Psoas muscle (tissue), 8 donors: Measurements from ENCODE around the gene TBX2. TPM values are rescaled to one million over a fixed set of nuclear protein-coding genes. Genes with fewer than 3 reads are reported as not detected.

Experiments
- ATAC-seq, 4 donors: fragments of 200-7000 bp; cut with Tn5 transposase; one replicate each; pipeline ENCODE4 v1.9.1; 2020; ENCODE audit warnings: moderate library complexity in 3 of 4, mild to moderate bottlenecking in 2 of 4
- DNase-seq, 2 donors: peaks; one replicate each; pipeline ENCODE4 v3.0.0-alpha.2; 2020
- H3K27ac ChIP-seq: fragments of 200-600 bp; one replicate; pipeline ENCODE4 v1.8.0; 2022
- H3K27me3 ChIP-seq, 3 donors: fragments of 200-600 bp in 1 of 3; one replicate each; pipeline versions ENCODE4 v1.6.1 to v1.8.0; 2013 to 2022; ENCODE audit warnings: low read length in 2 of 3, mild to moderate bottlenecking in 2 of 3, moderate library complexity in 1 of 3; ENCODE audit not compliant: insufficient read depth in 3 of 3
- H3K36me3 ChIP-seq, 2 donors: fragments of 200-600 bp in 1 of 2; one replicate each; pipeline versions ENCODE4 v1.6.1 to v1.8.0; 2013 to 2022; ENCODE audit warnings: low read depth in 1 of 2, mild to moderate bottlenecking in 1 of 2, moderate library complexity in 1 of 2; ENCODE audit not compliant: insufficient read depth in 1 of 2
- H3K4me1 ChIP-seq: fragments of 200-600 bp; one replicate; pipeline ENCODE4 v1.8.0; 2022
- H3K4me3 ChIP-seq: fragments of 200-600 bp; one replicate; pipeline ENCODE4 v1.8.0; 2022; ENCODE audit warnings: mild to moderate bottlenecking
- H3K9me3 ChIP-seq: fragments of 200-600 bp; one replicate; pipeline ENCODE4 v1.8.0; 2022
- WGBS, 3 donors: extraction: QIAGEN DNeasy Blood & Tissue Kit; methylation state at CpG; one replicate each; pipeline versions ENCODE4 v1.1.6 to v1.1.7; 2013; 5-methylcytosine and 5-hydroxymethylcytosine counted together
- intact Hi-C, 2 donors: fragments of 100-400 bp; cut with DNase I; formaldehyde crosslinking; loops; one replicate each; pipeline versions ENCODE4 v1.11.0 to v1.14.2; 2022
- polyA plus RNA-seq, 3 donors: library from polyadenylated mRNA; stranded (reverse); fragments of 200-250 nt; gene quantifications; one replicate each; pipeline ENCODE4 v1.2.3, GENCODE V29; 2013
- total RNA-seq, 4 donors: library from RNA; stranded (reverse); fragmentation: NEBNext Ultra II Directional in 2 of 4; extraction: Animal tissue kit (Norgen Biotek cat#: 25700) in 2 of 4; gene quantifications; one replicate each; pipeline versions ENCODE4 v1.2.1 to v1.2.4, GENCODE V29; 2021 to 2023
- TF ChIP-seq, protein P1 (sequence below): fragments of 200-600 bp; IDR thresholded peaks from one replicate; pipeline ENCODE4 v1.8.0; 2022; ENCODE audit warnings: antibody characterized with exemption
- donor health status: healthy with polysubstance abuse.
- donor health status: DM: no; HTN: no; CAD: no; lungs with moderate emphysema.
- donor health status: Bipolar disorder and iron deficiency.
- donor health status: healthy.
- donor health status: DM: yes; HTN: yes; CAD: no.
- donor health status: DM: no; HTN: no; CAD: no.
- donor health status: DM: no; HTN: no; CAD: no.
- donor health status: DM: yes; HTN: yes; CAD: no.

The TBX2 gene
- total and polyA plus RNA-seq, 7 donors: 3.5 to 8.7 (median 6.3) TPM

DNA sequence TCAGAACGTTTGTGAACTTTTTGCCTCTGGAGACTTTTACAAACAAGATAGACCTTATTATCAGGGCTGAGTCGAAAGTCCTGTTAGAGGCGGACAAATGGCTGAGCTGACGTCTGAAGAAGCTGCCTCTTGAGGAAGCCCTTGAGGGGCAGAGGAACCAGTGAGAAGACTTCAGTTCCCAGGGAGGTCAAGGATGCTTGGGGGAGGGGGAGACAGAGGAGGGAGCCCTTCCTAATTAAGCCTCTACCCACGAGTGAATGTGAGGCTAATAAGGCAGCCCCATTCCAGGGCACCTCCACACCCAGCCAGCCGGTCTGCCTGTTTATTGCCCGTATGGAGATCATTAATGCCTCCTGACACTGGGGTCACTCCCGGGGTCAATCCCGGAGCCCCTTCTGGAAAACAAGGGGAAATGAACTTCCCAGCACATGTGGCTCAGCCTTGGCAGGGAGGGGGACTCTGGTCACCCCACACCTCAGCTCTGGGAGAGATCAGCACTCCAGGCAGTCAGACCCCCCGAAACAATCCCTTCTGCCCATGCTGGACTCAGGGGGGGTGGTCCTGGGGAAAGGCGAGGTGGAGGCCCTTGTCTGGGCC lies 43.3 kb downstream of the TBX2 start:
- H3K4me3 ChIP-seq: no peak overlapping the region
- DNase-seq (no peak), ATAC-seq (no peak)
- peaks cover 0 to 19% (median 2%) of the 10 kb centered on the region in 3 donors for H3K27me3 ChIP-seq
- TF ChIP-seq, protein P1, sequence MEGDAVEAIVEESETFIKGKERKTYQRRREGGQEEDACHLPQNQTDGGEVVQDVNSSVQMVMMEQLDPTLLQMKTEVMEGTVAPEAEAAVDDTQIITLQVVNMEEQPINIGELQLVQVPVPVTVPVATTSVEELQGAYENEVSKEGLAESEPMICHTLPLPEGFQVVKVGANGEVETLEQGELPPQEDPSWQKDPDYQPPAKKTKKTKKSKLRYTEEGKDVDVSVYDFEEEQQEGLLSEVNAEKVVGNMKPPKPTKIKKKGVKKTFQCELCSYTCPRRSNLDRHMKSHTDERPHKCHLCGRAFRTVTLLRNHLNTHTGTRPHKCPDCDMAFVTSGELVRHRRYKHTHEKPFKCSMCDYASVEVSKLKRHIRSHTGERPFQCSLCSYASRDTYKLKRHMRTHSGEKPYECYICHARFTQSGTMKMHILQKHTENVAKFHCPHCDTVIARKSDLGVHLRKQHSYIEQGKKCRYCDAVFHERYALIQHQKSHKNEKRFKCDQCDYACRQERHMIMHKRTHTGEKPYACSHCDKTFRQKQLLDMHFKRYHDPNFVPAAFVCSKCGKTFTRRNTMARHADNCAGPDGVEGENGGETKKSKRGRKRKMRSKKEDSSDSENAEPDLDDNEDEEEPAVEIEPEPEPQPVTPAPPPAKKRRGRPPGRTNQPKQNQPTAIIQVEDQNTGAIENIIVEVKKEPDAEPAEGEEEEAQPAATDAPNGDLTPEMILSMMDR: no peak
- no peaks in the 10 kb centered on the region for H3K9me3 ChIP-seq
- intact Hi-C loops: no loop called here
- H3K36me3 ChIP-seq: no peaks in the 10 kb centered on the region
- no peaks in the 10 kb centered on the region for H3K4me1 ChIP-seq
- no peak overlapping the region for H3K27ac ChIP-seq
- 51 to 55% (median 51%) methylated on average over 11 of the region's 11 CpGs for WGBS, 3 donors

DNA sequence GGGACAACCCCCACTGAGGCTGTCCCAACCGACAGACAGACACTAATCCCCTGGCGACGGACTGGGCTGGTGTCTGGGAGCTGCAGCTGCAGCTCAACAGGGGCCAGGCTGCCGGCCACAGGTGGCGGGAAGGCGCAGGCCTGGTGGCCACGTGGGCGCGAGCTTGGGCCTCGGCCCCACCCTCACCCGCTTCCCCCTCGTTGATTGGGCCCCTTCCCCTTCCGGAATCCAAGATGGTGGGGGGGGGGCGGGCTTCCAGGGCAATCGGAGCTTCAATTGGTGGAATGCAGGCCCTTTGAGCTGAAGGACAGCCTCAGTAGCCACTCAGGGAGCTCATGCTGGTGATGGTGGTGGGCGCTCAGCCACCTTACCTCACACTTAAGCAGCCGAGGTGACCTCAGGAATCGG lies 43.8 kb downstream of the TBX2 start:
- 39 to 69% (median 57%) methylated on average over 7 to 18 of the region's 18 CpGs for WGBS, 3 donors
- DNase-seq (peak in 1 of 2 donors; percentile 60), ATAC-seq (peak in 1 of 4 donors; percentile 45)
- Histone ChIP-seq H3K27me3 (peaks cover 0 to 19% (median 0%) of the 10 kb centered on the region in 3 donors), H3K4me3 (no peak overlapping the region), H3K4me1 (no peaks in the 10 kb centered on the region), H3K27ac (no peak overlapping the region), H3K9me3 (no peaks in the 10 kb centered on the region), H3K36me3 (no peaks in the 10 kb centered on the region)
- intact Hi-C loops: no loop called here
- TF ChIP-seq, protein P1: no peak

DNA sequence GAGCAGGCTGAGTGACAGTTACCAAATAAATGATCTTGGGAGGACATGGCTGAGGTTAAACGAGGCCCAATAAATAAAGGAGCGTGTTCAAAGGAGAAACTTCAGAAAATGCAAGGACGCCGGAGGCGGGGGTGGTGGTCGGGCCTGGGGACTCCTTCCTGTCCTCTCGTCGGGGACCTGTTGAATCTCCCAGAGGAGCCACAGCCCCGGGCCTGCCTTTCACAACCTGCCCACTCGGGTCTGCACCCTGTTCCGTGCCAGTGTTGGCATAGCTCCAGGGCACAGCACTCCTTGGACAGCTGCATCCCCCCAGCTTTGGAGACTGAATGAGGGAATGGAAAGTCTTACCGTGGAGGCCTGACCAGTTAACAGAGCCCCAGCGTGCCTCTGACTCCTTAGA lies 44.4 kb downstream of the TBX2 start:
- intact Hi-C loops: no loop called here
- TF ChIP-seq, protein P1: no peak
- H3K27me3 ChIP-seq: peaks cover 0 to 19% (median 0%) of the 10 kb centered on the region in 3 donors
- H3K27ac ChIP-seq: no peak overlapping the region
- DNase-seq (no peak), ATAC-seq (no peak)
- 51 to 58% (median 56%) methylated on average over 13 of the region's 13 CpGs for WGBS, 3 donors
- no peaks in the 10 kb centered on the region for H3K36me3 ChIP-seq
- no peaks in the 10 kb centered on the region for H3K4me1 ChIP-seq
- H3K9me3 ChIP-seq: no peaks in the 10 kb centered on the region
- H3K4me3 ChIP-seq: no peak overlapping the region

DNA sequence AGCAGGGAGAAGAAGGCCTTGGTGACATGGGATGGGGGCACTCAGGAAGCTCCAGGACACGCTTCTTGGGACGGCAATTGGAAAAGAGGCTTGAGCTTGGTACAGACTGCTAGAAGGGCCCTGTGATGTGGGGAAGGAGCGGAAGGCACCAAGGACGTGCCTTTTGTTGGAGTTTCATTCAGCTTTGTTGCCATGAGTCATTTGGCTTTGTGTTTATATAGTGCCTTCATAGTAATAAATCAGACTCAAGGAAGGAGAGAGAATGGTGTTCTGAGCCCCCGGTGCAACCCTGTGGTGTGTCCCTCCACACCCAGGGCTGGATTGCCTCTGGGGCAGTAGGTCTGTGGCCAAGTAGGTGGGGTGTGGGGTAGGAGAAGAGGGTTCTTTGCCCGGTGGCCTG lies 45.2 kb downstream of the TBX2 start:
- no peaks in the 10 kb centered on the region for H3K36me3 ChIP-seq
- DNase-seq: no peak
- WGBS, 3 donors: 65 to 72% (median 68%) methylated on average over 6 of the region's 6 CpGs
- H3K9me3 ChIP-seq: no peaks in the 10 kb centered on the region
- intact Hi-C loops: no loop called here
- no peak overlapping the region for H3K4me3 ChIP-seq
- no peak overlapping the region for H3K27ac ChIP-seq
- ATAC-seq: no peak
- peaks cover 0 to 17% (median 0%) of the 10 kb centered on the region in 3 donors for H3K27me3 ChIP-seq
- H3K4me1 ChIP-seq: no peaks in the 10 kb centered on the region
- TF ChIP-seq, protein P1: no peak

DNA sequence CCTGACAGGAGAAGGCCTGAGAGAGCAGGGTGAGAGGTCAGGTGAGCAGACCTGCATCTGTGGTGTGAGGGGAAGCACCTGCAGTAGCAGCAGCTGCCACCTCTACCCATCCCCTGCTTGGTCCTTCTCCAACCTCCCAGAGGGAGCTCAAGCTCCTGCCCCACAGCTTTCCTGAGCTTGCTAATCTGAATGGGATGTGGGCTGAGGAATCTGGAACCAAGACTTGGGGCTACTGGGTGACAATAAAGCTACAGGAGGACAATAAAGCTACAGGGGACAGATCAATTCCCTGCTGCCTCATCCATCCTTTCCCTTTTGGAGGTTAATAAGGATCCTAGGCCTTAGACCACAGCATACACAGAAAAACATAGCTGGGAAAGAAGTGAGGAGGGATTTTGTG lies 47.7 kb downstream of the TBX2 start:
- no peak overlapping the region for H3K27ac ChIP-seq
- no peak overlapping the region for H3K4me3 ChIP-seq
- H3K36me3 ChIP-seq: no peaks in the 10 kb centered on the region
- TF ChIP-seq, protein P1: no peak
- peaks cover 0 to 35% (median 21%) of the 10 kb centered on the region in 3 donors for H3K27me3 ChIP-seq
- H3K4me1 ChIP-seq: no peaks in the 10 kb centered on the region
- H3K9me3 ChIP-seq: no peaks in the 10 kb centered on the region
- DNase-seq: no peak
- intact Hi-C loops: no loop called here
- ATAC-seq: no peak
